BJ (cell line): ENCODE data around the gene TJP2. TPM values are rescaled to one million over a fixed set of nuclear protein-coding genes. Genes with fewer than 3 reads are reported as not detected.

Experiments
- CTCF ChIA-PET: fragments of 350-600 bp; formaldehyde crosslinking; extraction: SDS; loops from one replicate; lab custom pipeline; 2021; ENCODE audit warnings: antibody characterized with exemption, inconsistent platforms; lab: Yijun Ruan, JAX
- POLR2A ChIA-PET: fragments of 300-600 bp; sonication (Branson Sonifier 250); formaldehyde crosslinking; extraction: SDS; loops from one replicate; lab custom pipeline; 2021; ENCODE audit warnings: antibody characterized with exemption; lab: Charles Lee
- DNase-seq: peaks from one replicate; pipeline ENCODE4 v3.0.0-alpha.2; 2011; ENCODE audit warnings: low read depth
- H3K27me3 ChIP-seq: 2 replicates; pipeline ENCODE4 v1.6.0; 2011; ENCODE audit warnings: low read length; ENCODE audit not compliant: control insufficient read depth, insufficient read depth
- H3K36me3 ChIP-seq: 2 replicates; pipeline ENCODE4 v1.5.1; 2011; ENCODE audit warnings: low read length; ENCODE audit not compliant: control insufficient read depth, insufficient read depth
- H3K4me3 ChIP-seq: 2 replicates; pipeline ENCODE4 v1.5.1; 2011; ENCODE audit warnings: low read depth, mild to moderate bottlenecking, control low read depth, low read length
- polyA plus RNA-seq: library from polyadenylated mRNA; depleted of rRNA; stranded (reverse); fragments of >200 nt; gene quantifications from 2 replicates; pipeline ENCODE4 v1.2.3, GENCODE V29; 2011
- TF ChIP-seq, protein P1 (sequence below): IDR thresholded peaks from 2 replicates; pipeline ENCODE4 v1.5.1; 2011; ENCODE audit warnings: low read depth, mild to moderate bottlenecking, control low read depth, inconsistent platforms, low read length, moderate library complexity; ENCODE audit not compliant: insufficient read depth

TJP2 gene
- polyA plus RNA-seq, 1 experiment: 5.6 TPM

DNA sequence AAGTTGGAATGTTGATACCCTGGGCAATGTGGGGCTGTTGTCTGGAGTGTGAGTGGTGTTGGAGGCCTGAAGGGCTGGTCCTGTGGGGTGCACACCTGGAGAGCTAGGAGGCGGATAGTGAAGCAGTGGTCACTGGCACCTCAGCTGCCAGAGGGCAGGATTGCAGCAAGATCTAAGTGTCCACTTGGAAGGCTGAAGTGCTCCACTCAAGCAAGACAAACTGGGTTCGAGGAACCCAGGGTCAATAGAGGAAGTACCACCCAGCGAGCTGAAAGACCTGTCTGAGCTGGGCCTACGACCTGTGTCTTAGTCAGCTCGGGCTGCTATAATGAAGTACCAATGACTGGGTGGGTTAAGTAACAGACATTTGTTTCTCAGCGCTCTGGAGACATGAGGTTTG is 39.7 kb upstream of the TJP2 start:
- DNase-seq: no peak
- H3K4me3 ChIP-seq: no peak overlapping the region
- no peaks in the 10 kb centered on the region for H3K36me3 ChIP-seq
- ChIA-PET POLR2A (no interaction called here), CTCF (interaction anchor here (1.5 to 1.8 kb wide), 2 partner anchors 10 to 81 kb away, joined by 4 to 5 read pairs; no protein-coding TSS in a partner anchor)
- TF ChIP-seq, protein P1, sequence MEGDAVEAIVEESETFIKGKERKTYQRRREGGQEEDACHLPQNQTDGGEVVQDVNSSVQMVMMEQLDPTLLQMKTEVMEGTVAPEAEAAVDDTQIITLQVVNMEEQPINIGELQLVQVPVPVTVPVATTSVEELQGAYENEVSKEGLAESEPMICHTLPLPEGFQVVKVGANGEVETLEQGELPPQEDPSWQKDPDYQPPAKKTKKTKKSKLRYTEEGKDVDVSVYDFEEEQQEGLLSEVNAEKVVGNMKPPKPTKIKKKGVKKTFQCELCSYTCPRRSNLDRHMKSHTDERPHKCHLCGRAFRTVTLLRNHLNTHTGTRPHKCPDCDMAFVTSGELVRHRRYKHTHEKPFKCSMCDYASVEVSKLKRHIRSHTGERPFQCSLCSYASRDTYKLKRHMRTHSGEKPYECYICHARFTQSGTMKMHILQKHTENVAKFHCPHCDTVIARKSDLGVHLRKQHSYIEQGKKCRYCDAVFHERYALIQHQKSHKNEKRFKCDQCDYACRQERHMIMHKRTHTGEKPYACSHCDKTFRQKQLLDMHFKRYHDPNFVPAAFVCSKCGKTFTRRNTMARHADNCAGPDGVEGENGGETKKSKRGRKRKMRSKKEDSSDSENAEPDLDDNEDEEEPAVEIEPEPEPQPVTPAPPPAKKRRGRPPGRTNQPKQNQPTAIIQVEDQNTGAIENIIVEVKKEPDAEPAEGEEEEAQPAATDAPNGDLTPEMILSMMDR: no peak
- no peaks in the 10 kb centered on the region for H3K27me3 ChIP-seq

DNA sequence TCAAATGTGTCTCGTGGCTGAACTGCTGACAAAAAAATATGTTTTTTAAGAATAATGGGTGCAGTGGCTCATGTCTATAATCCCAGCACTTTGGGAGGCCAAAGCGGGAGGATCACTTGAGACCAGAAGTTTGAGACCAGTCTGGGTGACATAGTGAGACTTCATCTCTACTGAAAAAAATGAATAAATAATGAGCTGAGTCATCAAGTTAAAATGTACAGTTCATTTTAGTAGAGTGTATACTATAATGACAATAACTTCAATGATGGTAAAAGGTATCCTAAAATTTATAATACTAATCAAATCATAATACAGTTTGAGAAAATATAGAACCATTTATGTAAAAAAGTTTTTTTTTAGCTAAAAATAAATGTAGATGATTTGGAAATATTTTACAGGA is 37.9 kb upstream of the TJP2 start:
- TF ChIP-seq, protein P1: no peak
- DNase-seq: no peak
- Histone ChIP-seq H3K4me3 (no peak overlapping the region), H3K27me3 (no peaks in the 10 kb centered on the region), H3K36me3 (no peaks in the 10 kb centered on the region)
- CTCF ChIA-PET: interaction anchor here (2.0 kb wide), 1 partner anchor 12 kb away, joined by 4 read pairs; no protein-coding TSS in a partner anchor
- POLR2A ChIA-PET: no interaction called here

DNA sequence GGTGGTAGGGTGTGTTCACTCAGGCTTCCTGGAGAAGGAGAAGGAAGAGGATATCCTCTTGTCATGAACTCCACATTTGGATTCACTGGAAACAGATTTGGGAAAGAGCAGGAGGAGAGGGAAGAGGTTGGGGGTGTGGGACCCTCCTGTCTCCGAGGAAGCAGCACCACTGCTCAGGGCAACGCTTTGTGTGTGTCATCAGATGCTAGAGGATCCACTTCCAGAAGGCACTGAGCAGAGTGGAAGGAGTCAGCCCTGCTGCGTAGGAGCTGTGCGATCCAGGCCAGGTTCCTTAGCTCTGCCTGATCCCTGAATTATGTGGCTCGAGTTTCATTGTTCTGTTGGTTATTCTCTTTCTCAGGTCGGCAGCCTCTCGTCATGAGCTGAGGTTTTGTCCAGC is 37.3 kb upstream of the TJP2 start:
- POLR2A ChIA-PET: no interaction called here

DNA sequence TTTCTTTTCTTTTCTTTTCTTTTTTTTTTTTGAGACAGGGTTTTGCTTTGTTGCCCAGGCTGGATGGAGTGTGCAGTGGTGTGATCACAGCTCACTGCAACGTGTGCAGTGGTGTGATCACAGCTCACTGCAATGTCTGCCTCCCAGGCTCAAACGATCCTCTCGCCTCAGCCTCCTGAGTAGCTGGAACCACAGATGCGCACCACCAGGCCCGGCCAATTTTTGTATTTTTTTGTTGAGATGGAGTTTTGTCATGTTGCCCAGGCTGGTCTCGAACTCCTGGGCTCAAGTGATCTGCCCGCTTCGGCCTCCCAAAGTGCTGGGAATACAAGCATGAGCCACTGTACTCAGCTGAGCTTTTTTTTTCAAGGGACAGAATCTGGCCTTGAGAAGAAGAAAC is 36.8 kb upstream of the TJP2 start:
- POLR2A ChIA-PET: no interaction called here
- H3K36me3 ChIP-seq: no peaks in the 10 kb centered on the region
- CTCF ChIA-PET: interaction anchor here (0.6 to 2.0 kb wide), 2 partner anchors 11 to 83 kb away, joined by 3 to 4 read pairs; no protein-coding TSS in a partner anchor
- no peak for DNase-seq
- TF ChIP-seq, protein P1: no peak
- no peaks in the 10 kb centered on the region for H3K27me3 ChIP-seq
- no peak overlapping the region for H3K4me3 ChIP-seq

More for the DNA sequence above, 37.3 kb upstream of the TJP2 start:
- TF ChIP-seq, protein P1: no peak
- CTCF ChIA-PET: interaction anchor here (2.0 kb wide), 1 partner anchor 12 kb away, joined by 4 read pairs; no protein-coding TSS in a partner anchor
- Histone ChIP-seq H3K36me3 (no peaks in the 10 kb centered on the region), H3K27me3 (no peaks in the 10 kb centered on the region), H3K4me3 (no peak overlapping the region)
- no peak for DNase-seq

DNA sequence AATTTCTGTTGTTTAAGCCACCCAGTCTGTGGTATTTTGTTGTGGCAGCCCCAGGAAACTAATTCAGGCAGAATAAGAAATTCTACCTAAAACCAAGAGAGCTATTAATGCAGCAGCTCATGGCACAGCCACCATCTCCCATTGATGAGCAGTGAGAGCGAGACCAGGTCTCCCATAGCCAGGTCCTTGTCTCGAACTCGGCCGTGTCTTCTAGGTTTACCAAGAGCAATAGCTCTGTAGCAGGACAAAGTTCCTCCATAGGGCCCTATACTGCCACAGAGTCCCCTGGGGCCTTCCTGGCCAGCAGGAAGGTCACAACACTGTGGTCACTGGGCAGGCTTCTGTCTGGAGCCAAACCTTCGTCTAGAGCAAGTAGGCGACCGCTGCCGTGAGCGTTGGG is 34.5 kb upstream of the TJP2 start:
- POLR2A ChIA-PET: no interaction called here
- CTCF ChIA-PET: interaction anchor here (1.5 kb wide), 1 partner anchor 54 kb away, joined by 4 read pairs; no protein-coding TSS in a partner anchor
- TF ChIP-seq, protein P1: no peak

More for the DNA sequence above, 34.5 kb upstream of the TJP2 start:
- no peaks in the 10 kb centered on the region for H3K36me3 ChIP-seq
- DNase-seq: no peak
- no peak overlapping the region for H3K4me3 ChIP-seq
- H3K27me3 ChIP-seq: no peaks in the 10 kb centered on the region
